ENCODE data around the gene KLHL25. TPM values are rescaled to one million over a fixed set of nuclear protein-coding genes. Genes with fewer than 3 reads are reported as not detected.

The KLHL25 gene
- total RNA-seq, 1 donor from 2014 or later = 16.4 TPM

GRCh38 chr15:85748176-85748575 is 46.5 kb downstream of the KLHL25 start:
- no peak for TF ChIP-seq CTCF (IDR thresholded peaks at IDR 0.05; ENCODE audit: unreplicated experiment)
- Mint-ChIP-seq H3K9me3 (ENCODE audit: low read depth) (no peaks in the 10 kb centered on the region), H3K4me1 (ENCODE audit: low read depth) (peaks cover 4% of the 10 kb centered on the region), H3K27me3 (no peaks in the 10 kb centered on the region), H3K27ac (no peak overlapping the region), H3K4me3 (ENCODE audit: low read depth) (no peak overlapping the region), H3K36me3 (ENCODE audit: insufficient read depth) (peaks cover 23% of the 10 kb centered on the region)
- no peak for DNase-seq (ENCODE audit: low spot score, unreplicated experiment)

DNA sequence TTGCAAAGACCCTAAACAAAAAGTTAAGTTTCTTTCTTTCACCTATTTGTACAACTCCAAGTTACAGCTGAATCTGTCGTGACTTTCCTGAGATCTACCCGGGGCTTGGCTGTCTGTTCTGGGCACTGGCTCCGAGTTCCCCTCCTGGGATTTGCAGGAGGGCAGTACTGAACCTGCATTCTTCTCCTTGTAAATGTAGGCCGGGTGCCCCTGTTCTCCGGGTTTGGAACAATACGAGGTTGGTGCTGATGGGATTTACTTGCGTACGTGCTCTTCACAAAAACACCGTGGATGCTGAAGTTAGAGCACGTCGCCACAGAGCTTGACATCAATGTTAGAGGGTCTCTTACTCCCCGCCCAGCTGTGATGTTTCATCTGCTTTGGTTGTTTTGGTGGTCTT is 48.1 kb downstream of the KLHL25 start:
- peaks cover 4% of the 10 kb centered on the region for H3K4me1 Mint-ChIP-seq (ENCODE audit: low read depth)
- peaks cover 24% of the 10 kb centered on the region for H3K36me3 Mint-ChIP-seq (ENCODE audit: insufficient read depth)
- DNase-seq (ENCODE audit: low spot score, unreplicated experiment) = no peak

DNA sequence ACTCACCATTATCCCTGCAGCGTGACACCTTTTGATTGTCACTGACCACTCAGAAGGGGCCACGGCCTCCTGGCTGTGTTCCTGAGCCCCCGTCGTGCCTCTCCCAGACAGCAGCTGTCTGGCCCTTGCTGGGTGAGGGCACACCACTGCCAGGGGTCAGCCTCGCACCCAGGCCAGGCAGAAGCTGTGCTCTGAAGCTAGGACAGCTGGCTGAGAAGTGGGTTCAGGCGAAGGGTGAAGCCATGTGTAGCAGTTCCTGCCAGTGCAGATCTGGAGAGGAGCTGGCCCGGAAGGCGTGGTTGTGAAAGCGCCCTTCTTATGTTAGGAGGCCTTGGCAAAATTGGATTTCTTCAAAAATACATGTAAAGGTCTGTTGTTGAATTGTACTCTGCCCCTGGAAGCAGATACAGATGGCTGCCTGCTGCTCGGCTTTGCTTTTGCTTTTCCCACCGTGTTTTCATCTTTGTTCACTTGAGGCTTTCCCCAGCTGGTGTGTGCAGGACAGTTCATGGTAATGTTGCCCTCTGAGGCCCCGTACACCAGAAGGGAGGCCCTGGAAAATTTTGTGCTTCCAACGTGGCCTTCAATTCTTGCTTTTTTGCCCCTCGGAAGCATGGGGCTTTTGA is 49.1 kb downstream of the KLHL25 start:
- no peak for TF ChIP-seq CTCF (IDR thresholded peaks at IDR 0.05; ENCODE audit: unreplicated experiment)
- DNase-seq (ENCODE audit: low spot score, unreplicated experiment) = no peak
- Mint-ChIP-seq H3K27me3 (no peaks in the 10 kb centered on the region), H3K4me3 (ENCODE audit: low read depth) (no peak overlapping the region), H3K36me3 (ENCODE audit: insufficient read depth) (peaks cover 24% of the 10 kb centered on the region), H3K9me3 (ENCODE audit: low read depth) (no peaks in the 10 kb centered on the region), H3K27ac (no peak overlapping the region), H3K4me1 (ENCODE audit: low read depth) (peaks cover 4% of the 10 kb centered on the region)

More for the DNA sequence above, 48.1 kb downstream of the KLHL25 start:
- H3K27ac Mint-ChIP-seq = peak overlapping the region; percentile 48
- no peaks in the 10 kb centered on the region for H3K9me3 Mint-ChIP-seq (ENCODE audit: low read depth)
- TF ChIP-seq CTCF (IDR thresholded peaks at IDR 0.05; ENCODE audit: unreplicated experiment) = no peak
- H3K27me3 Mint-ChIP-seq = no peaks in the 10 kb centered on the region
- H3K4me3 Mint-ChIP-seq (ENCODE audit: low read depth) = no peak overlapping the region

DNA sequence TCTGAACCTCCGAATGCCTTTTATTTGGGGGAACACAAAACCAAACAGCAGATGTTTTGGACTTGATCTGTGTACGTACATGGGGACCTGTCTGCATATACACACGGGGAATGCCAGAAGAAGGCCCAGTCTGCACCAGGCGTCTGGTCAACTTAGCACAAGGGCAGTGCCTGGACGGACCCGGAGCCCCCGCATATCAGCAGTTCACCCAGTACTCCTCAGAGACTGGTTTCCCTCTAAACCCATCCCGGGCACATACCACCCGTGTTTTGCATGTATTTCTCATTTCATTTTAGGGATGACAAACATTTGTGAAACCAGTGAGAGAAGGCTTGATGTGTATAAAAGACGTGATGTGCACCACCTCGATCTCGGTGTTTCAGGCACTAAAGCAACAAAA is 49.7 kb downstream of the KLHL25 start:
- H3K27me3 Mint-ChIP-seq = no peaks in the 10 kb centered on the region
- no peaks in the 10 kb centered on the region for H3K9me3 Mint-ChIP-seq (ENCODE audit: low read depth)
- peaks cover 26% of the 10 kb centered on the region for H3K36me3 Mint-ChIP-seq (ENCODE audit: insufficient read depth)
- H3K4me3 Mint-ChIP-seq (ENCODE audit: low read depth) = no peak overlapping the region
- H3K27ac Mint-ChIP-seq = no peak overlapping the region
- no peak for TF ChIP-seq CTCF (IDR thresholded peaks at IDR 0.05; ENCODE audit: unreplicated experiment)
- peaks cover 4% of the 10 kb centered on the region for H3K4me1 Mint-ChIP-seq (ENCODE audit: low read depth)
- no peak for DNase-seq (ENCODE audit: low spot score, unreplicated experiment)

GRCh38 chr15:85744579-85744978 is 50.1 kb downstream of the KLHL25 start:
- TF ChIP-seq CTCF (IDR thresholded peaks at IDR 0.05; ENCODE audit: unreplicated experiment) = no peak
- H3K9me3 Mint-ChIP-seq (ENCODE audit: low read depth) = no peaks in the 10 kb centered on the region

More at GRCh38 chr15:85744579-85744978, 50.1 kb downstream of the KLHL25 start:
- Mint-ChIP-seq H3K27me3 (no peaks in the 10 kb centered on the region), H3K36me3 (ENCODE audit: insufficient read depth) (peaks cover 26% of the 10 kb centered on the region), H3K27ac (no peak overlapping the region), H3K4me1 (ENCODE audit: low read depth) (peaks cover 4% of the 10 kb centered on the region), H3K4me3 (ENCODE audit: low read depth) (no peak overlapping the region)
- DNase-seq (ENCODE audit: low spot score, unreplicated experiment) = no peak
